Ascending aorta (tissue), 2 donors: ENCODE measurements around the gene KLHL40. TPM values are rescaled to one million over a fixed set of nuclear protein-coding genes. Genes with fewer than 3 reads are reported as not detected.
A peak's percentile ranks its signal among the peaks of the same experiment; 100 is the strongest.

Source experiments
- DNase-seq, 2 donors: peaks; one replicate each; pipeline ENCODE4 v3.0.0-alpha.2; 2019; ENCODE audit warnings: low spot score in 2 of 2
- H3K27ac ChIP-seq, 2 donors: fragments of 200-600 bp; sonication (generic); one replicate each; pipeline ENCODE4 v1.5.1; 2016 to 2017; ENCODE audit warnings: mild to moderate bottlenecking in 1 of 2
- H3K27me3 ChIP-seq: fragments of 200-600 bp; sonication (generic); one replicate; pipeline ENCODE4 v1.5.1; 2017
- H3K36me3 ChIP-seq, 2 donors: fragments of 200-600 bp; sonication (generic); one replicate each; pipeline ENCODE4 v1.5.1; 2016
- H3K4me1 ChIP-seq, 2 donors: fragments of 200-600 bp; sonication (generic); one replicate each; pipeline ENCODE4 v1.5.1; 2016 to 2017; ENCODE audit warnings: mild to moderate bottlenecking in 1 of 2
- H3K4me3 ChIP-seq, 2 donors: fragments of 200-600 bp; sonication (generic); one replicate each; pipeline ENCODE4 v1.5.1; 2016 to 2017; ENCODE audit warnings: mild to moderate bottlenecking in 1 of 2
- H3K9me3 ChIP-seq, 2 donors: fragments of 200-600 bp; sonication (generic); one replicate each; pipeline ENCODE4 v1.5.1; 2016
- CTCF ChIP-seq, 3 experiments: fragments of 200-600 bp in 2 of 3; fragments of 450-650 bp in 1 of 3; sonication (generic) in 2 of 3; IDR thresholded peaks; one replicate each; pipeline ENCODE4 v1.5.1; 2016 to 2019; ENCODE audit warnings: antibody characterized with exemption in 3 of 3, mild to moderate bottlenecking in 1 of 3, moderate library complexity in 1 of 3
- intact Hi-C: fragments of 100-400 bp; cut with DNase I; formaldehyde crosslinking; loops from one replicate; pipeline ENCODE4 v1.15.1; 2023
- total RNA-seq: library from RNA; depleted of rRNA; stranded (reverse); fragments of >200 nt; gene quantifications from one replicate; pipeline ENCODE4 v1.1.0, GENCODE V29; 2016

Gene KLHL40
- total RNA-seq, 1 donor from 2014 or later, result not detected

- no peak overlapping the region for H3K4me3 ChIP-seq
- no peaks in the 10 kb centered on the region for H3K27me3 ChIP-seq
- intact Hi-C loops, result no loop called here
- no peak overlapping the region for H3K27ac ChIP-seq
- peaks cover 0 to 3% of the 10 kb centered on the region in 2 donors for H3K4me1 ChIP-seq
- TF ChIP-seq CTCF (IDR thresholded peaks at IDR 0.05), result no peak
- peak in 1 of 2 donors; percentile 35 for DNase-seq
- H3K9me3 ChIP-seq, result no peaks in the 10 kb centered on the region
- H3K36me3 ChIP-seq, result no peaks in the 10 kb centered on the region
Observed at GRCh38 chr3:42729404-42730145, 44.2 kb downstream of the KLHL40 start.

- H3K27ac ChIP-seq, result no peak overlapping the region
- H3K36me3 ChIP-seq, result no peaks in the 10 kb centered on the region
- intact Hi-C loops, result no loop called here
- H3K27me3 ChIP-seq, result no peaks in the 10 kb centered on the region
- no peak overlapping the region for H3K4me3 ChIP-seq
- peaks cover 0 to 3% of the 10 kb centered on the region in 2 donors for H3K4me1 ChIP-seq
- DNase-seq, result no peak
- no peak for TF ChIP-seq CTCF (IDR thresholded peaks at IDR 0.05)
- H3K9me3 ChIP-seq, result no peaks in the 10 kb centered on the region
Observed at GRCh38 chr3:42730294-42730693, 45.0 kb downstream of the KLHL40 start.

- Histone ChIP-seq H3K9me3 (no peaks in the 10 kb centered on the region), H3K27ac (no peak overlapping the region), H3K36me3 (no peaks in the 10 kb centered on the region), H3K27me3 (no peaks in the 10 kb centered on the region), H3K4me3 (no peak overlapping the region), H3K4me1 (peaks cover 0 to 3% of the 10 kb centered on the region in 2 donors)
- no peak for DNase-seq
- TF ChIP-seq CTCF (IDR thresholded peaks at IDR 0.05), result no peak
- intact Hi-C loops, result no loop called here
Observed at GRCh38 chr3:42730706-42731420, 45.5 kb downstream of the KLHL40 start.

- TF ChIP-seq CTCF (IDR thresholded peaks at IDR 0.05), result no peak
- intact Hi-C loops, result no loop called here
- H3K4me1 ChIP-seq, result peaks cover 0 to 3% of the 10 kb centered on the region in 2 donors
- H3K27ac ChIP-seq, result no peak overlapping the region
- H3K36me3 ChIP-seq, result no peaks in the 10 kb centered on the region
- no peaks in the 10 kb centered on the region for H3K9me3 ChIP-seq
- no peak overlapping the region for H3K4me3 ChIP-seq
- DNase-seq, result no peak
- H3K27me3 ChIP-seq, result no peaks in the 10 kb centered on the region
Observed at GRCh38 chr3:42731476-42732195, 46.3 kb downstream of the KLHL40 start.

GRCh38 chr3:42732196-42732828 is 47.0 kb downstream of the KLHL40 start:
- no peak for DNase-seq
- Histone ChIP-seq H3K4me3 (no peak overlapping the region), H3K9me3 (no peaks in the 10 kb centered on the region)

More at GRCh38 chr3:42732196-42732828, 47.0 kb downstream of the KLHL40 start:
- TF ChIP-seq CTCF (IDR thresholded peaks at IDR 0.05), result no peak
- H3K36me3 ChIP-seq, result no peaks in the 10 kb centered on the region
- peaks cover 0 to 3% of the 10 kb centered on the region in 2 donors for H3K4me1 ChIP-seq
- intact Hi-C loops, result no loop called here
- no peaks in the 10 kb centered on the region for H3K27me3 ChIP-seq
- no peak overlapping the region for H3K27ac ChIP-seq
